ENCODE measurements around the gene FURIN. TPM values are rescaled to one million over a fixed set of nuclear protein-coding genes. Genes with fewer than 3 reads are reported as not detected.

FURIN gene
- polyA plus RNA-seq, 1 of the 3 experiments (the other 2 are of a cell fraction), result 40.8 TPM

DNA sequence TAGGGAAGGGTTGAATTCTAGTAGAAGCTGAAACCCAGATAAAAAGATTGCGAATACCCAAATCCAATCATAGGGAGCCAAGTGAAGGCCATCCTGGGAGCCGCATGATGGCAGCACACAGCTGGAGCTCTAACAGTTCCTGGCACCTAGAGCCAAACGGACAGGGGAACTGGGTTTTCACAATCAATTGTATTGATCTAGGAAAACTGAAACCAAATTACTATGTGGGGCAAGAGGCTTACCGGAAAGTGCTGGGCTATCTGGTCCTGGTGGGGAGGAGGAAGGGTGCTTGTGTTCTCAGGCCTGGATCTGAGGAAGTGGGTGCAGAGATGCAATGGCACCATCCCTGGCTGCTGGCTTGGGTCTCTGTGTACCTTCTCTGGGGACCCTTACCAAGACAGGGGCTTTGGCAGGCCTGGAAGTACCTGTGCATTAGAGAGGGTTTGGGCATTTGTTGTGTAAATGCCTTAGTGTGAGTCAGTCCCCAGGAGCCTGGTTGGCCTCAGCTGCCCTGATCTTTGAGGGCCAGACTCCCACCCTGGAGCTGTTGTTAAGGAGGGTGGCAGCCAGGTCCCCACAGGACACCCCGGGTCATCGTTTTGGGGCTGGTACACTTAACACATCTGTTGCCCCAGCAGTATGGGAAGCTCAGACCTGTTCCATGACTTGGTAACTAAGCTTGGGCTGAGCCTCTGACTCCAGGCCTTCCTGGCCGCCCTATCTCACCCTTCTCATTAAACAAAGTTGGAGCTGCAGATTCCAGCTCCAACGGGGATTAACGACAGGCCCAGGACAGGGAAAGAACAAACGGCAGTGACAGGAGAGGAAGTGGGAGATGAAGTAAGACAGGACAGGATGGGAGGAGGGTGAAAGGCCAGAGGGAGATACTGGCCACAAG is 8.9 kb upstream of the FURIN start:
- H3K9me2 ChIP-seq, result no peaks in the 10 kb centered on the region
- H3K4me2 ChIP-seq, result no peak overlapping the region
- no peaks in the 10 kb centered on the region for H3K9me3 ChIP-seq
- no peaks in the 10 kb centered on the region for H3K4me1 ChIP-seq (ENCODE audit: control insufficient read depth in 1 of 2, insufficient read depth in 2 of 2, low read depth in 1 of 2, low read length in 1 of 2)
- H3F3A ChIP-seq (replicated peaks; ENCODE audit: insufficient read depth), result peaks cover 5% of the 10 kb centered on the region
- no peak for TF ChIP-seq FOXJ3 (CRISPR knock-in tag; IDR thresholded peaks at IDR 0.05)
- no peak for TF ChIP-seq NFIC (IDR thresholded peaks at IDR 0.05; ENCODE audit: borderline replicate concordance)
- TF ChIP-seq RAD21 (IDR thresholded peaks at IDR 0.05; ENCODE audit: low read length), result no peak
- TF ChIP-seq MAX (IDR thresholded peaks at IDR 0.05; ENCODE audit: low read depth), result no peak
- no peak for TF ChIP-seq JUND (IDR thresholded peaks at IDR 0.05)
- TF ChIP-seq EZH2phosphoT487 (IDR thresholded peaks at IDR 0.05; ENCODE audit: borderline replicate concordance, low read depth), result no peak
- no peak for TF ChIP-seq RFX5 (IDR thresholded peaks at IDR 0.05; ENCODE audit: low read length)
- no peak for TF ChIP-seq TCF12 (IDR thresholded peaks at IDR 0.05)
- H3K27me3 ChIP-seq (ENCODE audit: insufficient read depth), result no peaks in the 10 kb centered on the region
- DNase-seq, result no peak
- 81% methylated on average over 10 of the region's 10 CpGs for WGBS (ENCODE audit: low lambda C conversion rate)
- no peak overlapping the region for H3K27ac ChIP-seq (ENCODE audit: low read depth in 2 of 2, low read length in 1 of 2)
- H3K36me3 ChIP-seq (replicated peaks in 1 of 2; ENCODE audit: control insufficient read depth in 1 of 2, insufficient read depth in 2 of 2, low read length in 1 of 2), result no peaks in the 10 kb centered on the region
- no peak overlapping the region for H3K4me3 ChIP-seq (ENCODE audit: low read depth in 2 of 2, low read length in 1 of 2)
- POLR2A ChIA-PET, result no interaction called here
- H2AFZ ChIP-seq (ENCODE audit: low read depth), result no peak overlapping the region
- no peak overlapping the region for H3K9ac ChIP-seq
- CTCF ChIA-PET, result interaction anchor here (0.7 kb wide), 1 partner anchor 8 kb away, joined by 3 read pairs; no protein-coding TSS in a partner anchor
- no peaks in the 10 kb centered on the region for H3K79me2 ChIP-seq (ENCODE audit: insufficient read depth)
- no peaks in the 10 kb centered on the region for H4K20me1 ChIP-seq (ENCODE audit: insufficient read depth)

DNA sequence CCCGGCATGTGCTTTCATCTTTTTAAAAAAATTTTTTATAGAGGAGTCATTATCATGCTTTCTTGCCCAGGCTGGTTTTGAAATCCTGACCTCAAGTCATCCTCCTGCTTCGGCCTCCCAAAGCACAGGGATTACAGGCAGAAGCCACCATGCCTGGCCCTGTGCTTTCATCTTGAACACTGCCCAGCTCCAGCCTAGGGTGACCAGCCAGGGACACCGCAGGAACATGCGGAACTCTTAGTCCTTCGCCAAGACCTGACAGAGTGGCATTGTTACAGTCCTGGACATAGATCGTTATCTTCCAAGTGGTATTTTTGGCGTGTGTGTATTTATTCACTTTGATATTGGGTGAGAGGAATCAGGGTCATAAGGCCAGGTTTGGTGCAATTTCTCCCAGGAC is 7.9 kb upstream of the FURIN start:
- Histone ChIP-seq H4K20me1 (ENCODE audit: insufficient read depth) (no peaks in the 10 kb centered on the region), H3K27ac (ENCODE audit: low read depth in 2 of 2, low read length in 1 of 2) (no peak overlapping the region), H3K4me2 (no peak overlapping the region), H3F3A (replicated peaks; ENCODE audit: insufficient read depth) (peaks cover 5% of the 10 kb centered on the region), H3K4me3 (ENCODE audit: low read depth in 2 of 2, low read length in 1 of 2) (no peak overlapping the region), H3K9ac (no peak overlapping the region), H3K27me3 (ENCODE audit: insufficient read depth) (no peaks in the 10 kb centered on the region), H3K79me2 (ENCODE audit: insufficient read depth) (no peaks in the 10 kb centered on the region), H3K36me3 (replicated peaks in 1 of 2; ENCODE audit: control insufficient read depth in 1 of 2, insufficient read depth in 2 of 2, low read length in 1 of 2) (no peaks in the 10 kb centered on the region), H3K9me2 (no peaks in the 10 kb centered on the region), H2AFZ (ENCODE audit: low read depth) (no peak overlapping the region), H3K4me1 (ENCODE audit: control insufficient read depth in 1 of 2, insufficient read depth in 2 of 2, low read depth in 1 of 2, low read length in 1 of 2) (no peaks in the 10 kb centered on the region), H3K9me3 (no peaks in the 10 kb centered on the region)
- CTCF ChIA-PET, result interaction anchor here (0.7 kb wide), 1 partner anchor 9 kb away, joined by 3 read pairs; no protein-coding TSS in a partner anchor
- WGBS (ENCODE audit: low lambda C conversion rate), result 86% methylated on average over 7 of the region's 7 CpGs
- no peak for DNase-seq
- POLR2A ChIA-PET, result no interaction called here
- no peak for TF ChIP-seq RFX5 (IDR thresholded peaks at IDR 0.05; ENCODE audit: low read length)
- no peak for TF ChIP-seq JUND (IDR thresholded peaks at IDR 0.05)
- TF ChIP-seq SMC3 (IDR thresholded peaks at IDR 0.05; ENCODE audit: low read depth, low read length), result no peak
- TF ChIP-seq CHD2 (IDR thresholded peaks at IDR 0.05; ENCODE audit: low read length, partially characterized antibody), result no peak
- TF ChIP-seq, protein P1, sequence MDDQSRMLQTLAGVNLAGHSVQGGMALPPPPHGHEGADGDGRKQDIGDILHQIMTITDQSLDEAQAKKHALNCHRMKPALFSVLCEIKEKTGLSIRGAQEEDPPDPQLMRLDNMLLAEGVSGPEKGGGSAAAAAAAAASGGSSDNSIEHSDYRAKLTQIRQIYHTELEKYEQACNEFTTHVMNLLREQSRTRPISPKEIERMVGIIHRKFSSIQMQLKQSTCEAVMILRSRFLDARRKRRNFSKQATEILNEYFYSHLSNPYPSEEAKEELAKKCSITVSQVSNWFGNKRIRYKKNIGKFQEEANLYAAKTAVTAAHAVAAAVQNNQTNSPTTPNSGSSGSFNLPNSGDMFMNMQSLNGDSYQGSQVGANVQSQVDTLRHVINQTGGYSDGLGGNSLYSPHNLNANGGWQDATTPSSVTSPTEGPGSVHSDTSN (IDR thresholded peaks at IDR 0.05), result no peak
- no peak for TF ChIP-seq USF1 (IDR thresholded peaks at IDR 0.05; ENCODE audit: borderline replicate concordance, low read depth)
- TF ChIP-seq GABPA (IDR thresholded peaks at IDR 0.05; ENCODE audit: low read depth), result no peak
- TF ChIP-seq, protein P2, sequence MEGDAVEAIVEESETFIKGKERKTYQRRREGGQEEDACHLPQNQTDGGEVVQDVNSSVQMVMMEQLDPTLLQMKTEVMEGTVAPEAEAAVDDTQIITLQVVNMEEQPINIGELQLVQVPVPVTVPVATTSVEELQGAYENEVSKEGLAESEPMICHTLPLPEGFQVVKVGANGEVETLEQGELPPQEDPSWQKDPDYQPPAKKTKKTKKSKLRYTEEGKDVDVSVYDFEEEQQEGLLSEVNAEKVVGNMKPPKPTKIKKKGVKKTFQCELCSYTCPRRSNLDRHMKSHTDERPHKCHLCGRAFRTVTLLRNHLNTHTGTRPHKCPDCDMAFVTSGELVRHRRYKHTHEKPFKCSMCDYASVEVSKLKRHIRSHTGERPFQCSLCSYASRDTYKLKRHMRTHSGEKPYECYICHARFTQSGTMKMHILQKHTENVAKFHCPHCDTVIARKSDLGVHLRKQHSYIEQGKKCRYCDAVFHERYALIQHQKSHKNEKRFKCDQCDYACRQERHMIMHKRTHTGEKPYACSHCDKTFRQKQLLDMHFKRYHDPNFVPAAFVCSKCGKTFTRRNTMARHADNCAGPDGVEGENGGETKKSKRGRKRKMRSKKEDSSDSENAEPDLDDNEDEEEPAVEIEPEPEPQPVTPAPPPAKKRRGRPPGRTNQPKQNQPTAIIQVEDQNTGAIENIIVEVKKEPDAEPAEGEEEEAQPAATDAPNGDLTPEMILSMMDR (IDR thresholded peaks at IDR 0.05), result no peak
- no peak for TF ChIP-seq RCOR1 (IDR thresholded peaks at IDR 0.05; ENCODE audit: low read length)
- TF ChIP-seq, protein P3, sequence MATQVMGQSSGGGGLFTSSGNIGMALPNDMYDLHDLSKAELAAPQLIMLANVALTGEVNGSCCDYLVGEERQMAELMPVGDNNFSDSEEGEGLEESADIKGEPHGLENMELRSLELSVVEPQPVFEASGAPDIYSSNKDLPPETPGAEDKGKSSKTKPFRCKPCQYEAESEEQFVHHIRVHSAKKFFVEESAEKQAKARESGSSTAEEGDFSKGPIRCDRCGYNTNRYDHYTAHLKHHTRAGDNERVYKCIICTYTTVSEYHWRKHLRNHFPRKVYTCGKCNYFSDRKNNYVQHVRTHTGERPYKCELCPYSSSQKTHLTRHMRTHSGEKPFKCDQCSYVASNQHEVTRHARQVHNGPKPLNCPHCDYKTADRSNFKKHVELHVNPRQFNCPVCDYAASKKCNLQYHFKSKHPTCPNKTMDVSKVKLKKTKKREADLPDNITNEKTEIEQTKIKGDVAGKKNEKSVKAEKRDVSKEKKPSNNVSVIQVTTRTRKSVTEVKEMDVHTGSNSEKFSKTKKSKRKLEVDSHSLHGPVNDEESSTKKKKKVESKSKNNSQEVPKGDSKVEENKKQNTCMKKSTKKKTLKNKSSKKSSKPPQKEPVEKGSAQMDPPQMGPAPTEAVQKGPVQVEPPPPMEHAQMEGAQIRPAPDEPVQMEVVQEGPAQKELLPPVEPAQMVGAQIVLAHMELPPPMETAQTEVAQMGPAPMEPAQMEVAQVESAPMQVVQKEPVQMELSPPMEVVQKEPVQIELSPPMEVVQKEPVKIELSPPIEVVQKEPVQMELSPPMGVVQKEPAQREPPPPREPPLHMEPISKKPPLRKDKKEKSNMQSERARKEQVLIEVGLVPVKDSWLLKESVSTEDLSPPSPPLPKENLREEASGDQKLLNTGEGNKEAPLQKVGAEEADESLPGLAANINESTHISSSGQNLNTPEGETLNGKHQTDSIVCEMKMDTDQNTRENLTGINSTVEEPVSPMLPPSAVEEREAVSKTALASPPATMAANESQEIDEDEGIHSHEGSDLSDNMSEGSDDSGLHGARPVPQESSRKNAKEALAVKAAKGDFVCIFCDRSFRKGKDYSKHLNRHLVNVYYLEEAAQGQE (IDR thresholded peaks at IDR 0.05; ENCODE audit: low read depth, low read length), result no peak
- no peak for TF ChIP-seq RXRA (IDR thresholded peaks at IDR 0.05; ENCODE audit: borderline replicate concordance, low read depth)
- no peak for TF ChIP-seq RAD21 (IDR thresholded peaks at IDR 0.05; ENCODE audit: low read length)
- no peak for TF ChIP-seq TAF1 (IDR thresholded peaks at IDR 0.05; ENCODE audit: borderline replicate concordance, low read depth, low read length)
- no peak for TF ChIP-seq ELF1 (IDR thresholded peaks at IDR 0.05)
- TF ChIP-seq EP300 (IDR thresholded peaks at IDR 0.05; ENCODE audit: borderline replicate concordance in 1 of 2, low read depth in 1 of 2, low read length in 1 of 2), result no peak
